Right renal pelvis (tissue), 4 donors: ENCODE data around the gene COL6A2. TPM values are rescaled to one million over a fixed set of nuclear protein-coding genes. Genes with fewer than 3 reads are reported as not detected.
"Not testable (repeated sequence)": the region's sequence is repeated elsewhere in the genome, so short reads cannot be mapped to it uniquely, and the experiment has no call there.

Experiments
- DNase-seq, 4 donors: peaks; one replicate each; pipeline ENCODE4 v3.0.0-alpha.2; 2013; ENCODE audit warnings: low read depth in 4 of 4, low spot score in 3 of 4, missing footprints in 1 of 4
- polyA plus RNA-seq, 4 donors: library from polyadenylated mRNA; unstranded; fragments of 120-200 nt; gene quantifications; one replicate each; pipeline ENCODE4 v1.2.1, GENCODE V29; 2013; ENCODE audit not compliant: insufficient read length in 4 of 4

COL6A2 gene
- polyA plus RNA-seq, 4 donors, result 181 to 254 (median 205) TPM

- no peak for DNase-seq
Observed at GRCh38 chr21:46136739-46137349, 38.9 kb downstream of the COL6A2 start.

- DNase-seq, result no peak
Observed at GRCh38 chr21:46137908-46138307, 40.0 kb downstream of the COL6A2 start.

GRCh38 chr21:46138383-46138970, 40.6 kb downstream of the COL6A2 start:
- no peak for DNase-seq

GRCh38 chr21:46139686-46140085, 41.8 kb downstream of the COL6A2 start:
- no peak for DNase-seq

GRCh38 chr21:46140352-46141003, 42.6 kb downstream of the COL6A2 start:
- DNase-seq, result not testable (repeated sequence)

- DNase-seq, result no peak
Observed at GRCh38 chr21:46141767-46142581, 44.1 kb downstream of the COL6A2 start.

- DNase-seq, result no peak
Observed at GRCh38 chr21:46142582-46143473, 44.9 kb downstream of the COL6A2 start.

GRCh38 chr21:46144464-46145070, 46.7 kb downstream of the COL6A2 start:
- no peak for DNase-seq

GRCh38 chr21:46145159-46145839, 47.4 kb downstream of the COL6A2 start:
- no peak for DNase-seq

GRCh38 chr21:46145840-46146691, 48.2 kb downstream of the COL6A2 start:
- DNase-seq, result no peak

GRCh38 chr21:46146856-46147255, 48.9 kb downstream of the COL6A2 start:
- no peak for DNase-seq

GRCh38 chr21:46147429-46147828, 49.5 kb downstream of the COL6A2 start:
- DNase-seq, result not testable (repeated sequence)

GRCh38 chr21:46148106-46148505, 50.2 kb downstream of the COL6A2 start:
- no peak for DNase-seq

GRCh38 chr21:46149205-46149901, 51.4 kb downstream of the COL6A2 start:
- no peak for DNase-seq

- no peak for DNase-seq
Observed at GRCh38 chr21:46150073-46150472, 52.2 kb downstream of the COL6A2 start.

GRCh38 chr21:46150491-46151121, 52.7 kb downstream of the COL6A2 start:
- no peak for DNase-seq

- DNase-seq, result no peak
Observed at GRCh38 chr21:46151261-46151988, 53.5 kb downstream of the COL6A2 start.
